ENCODE results near the gene LAMB3.

DNA sequence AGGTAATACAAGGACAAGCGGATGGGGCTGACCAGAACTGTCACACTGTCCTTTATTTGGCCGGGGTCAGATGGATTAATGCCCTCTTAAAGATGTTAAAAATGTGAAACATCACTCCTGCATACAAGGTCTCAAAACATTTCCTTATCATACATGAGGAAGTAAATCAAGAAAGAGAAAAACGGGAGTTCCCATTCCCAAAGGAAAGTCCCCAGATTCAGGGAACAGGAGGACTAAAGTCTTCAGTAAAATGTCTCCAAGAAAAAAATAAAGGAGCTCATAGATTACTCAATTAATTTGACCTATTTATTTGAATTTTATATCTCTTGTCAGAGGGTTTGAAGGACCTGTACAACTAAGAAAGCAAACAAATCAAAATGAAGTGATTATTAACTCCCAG is 39.0 kb upstream of the LAMB3 start:
- TF ChIP-seq, protein P1, sequence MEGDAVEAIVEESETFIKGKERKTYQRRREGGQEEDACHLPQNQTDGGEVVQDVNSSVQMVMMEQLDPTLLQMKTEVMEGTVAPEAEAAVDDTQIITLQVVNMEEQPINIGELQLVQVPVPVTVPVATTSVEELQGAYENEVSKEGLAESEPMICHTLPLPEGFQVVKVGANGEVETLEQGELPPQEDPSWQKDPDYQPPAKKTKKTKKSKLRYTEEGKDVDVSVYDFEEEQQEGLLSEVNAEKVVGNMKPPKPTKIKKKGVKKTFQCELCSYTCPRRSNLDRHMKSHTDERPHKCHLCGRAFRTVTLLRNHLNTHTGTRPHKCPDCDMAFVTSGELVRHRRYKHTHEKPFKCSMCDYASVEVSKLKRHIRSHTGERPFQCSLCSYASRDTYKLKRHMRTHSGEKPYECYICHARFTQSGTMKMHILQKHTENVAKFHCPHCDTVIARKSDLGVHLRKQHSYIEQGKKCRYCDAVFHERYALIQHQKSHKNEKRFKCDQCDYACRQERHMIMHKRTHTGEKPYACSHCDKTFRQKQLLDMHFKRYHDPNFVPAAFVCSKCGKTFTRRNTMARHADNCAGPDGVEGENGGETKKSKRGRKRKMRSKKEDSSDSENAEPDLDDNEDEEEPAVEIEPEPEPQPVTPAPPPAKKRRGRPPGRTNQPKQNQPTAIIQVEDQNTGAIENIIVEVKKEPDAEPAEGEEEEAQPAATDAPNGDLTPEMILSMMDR (conservative IDR thresholded peaks at IDR 0.05): no peak
- no peak for TF ChIP-seq EZH2 (IDR thresholded peaks at IDR 0.05; ENCODE audit: low read depth)

Data from PC-9 (cell line).